GM12872 (cell line): ENCODE data around the gene L3MBTL4.

Experiments
- TF ChIP-seq, protein P1 (sequence below): IDR thresholded peaks from 3 replicates; pipeline ENCODE4 v1.5.1; 2011; ENCODE audit warnings: low read depth, mild to moderate bottlenecking, low read length, moderate library complexity; ENCODE audit not compliant: insufficient read depth

Gene L3MBTL4

DNA sequence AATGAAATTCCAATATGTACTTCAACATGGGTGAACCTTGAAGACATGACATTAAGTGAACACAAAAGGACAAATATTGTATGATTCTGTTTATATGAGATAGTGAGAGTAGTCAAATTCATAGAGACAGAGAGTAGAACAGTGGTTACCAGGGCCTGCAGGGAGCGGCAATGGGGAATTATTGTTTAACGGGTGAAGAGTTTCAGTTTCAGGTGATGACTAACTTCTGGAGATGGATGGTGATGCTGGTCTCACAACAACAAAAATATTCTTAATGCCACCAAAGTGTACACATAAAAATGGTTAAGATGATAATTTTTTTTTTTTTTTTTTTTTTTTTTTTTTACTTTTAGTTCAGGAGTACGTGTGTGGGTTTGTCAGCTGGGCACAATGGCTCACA, 410.0 kb downstream of the L3MBTL4 start:
- TF ChIP-seq, protein P1, sequence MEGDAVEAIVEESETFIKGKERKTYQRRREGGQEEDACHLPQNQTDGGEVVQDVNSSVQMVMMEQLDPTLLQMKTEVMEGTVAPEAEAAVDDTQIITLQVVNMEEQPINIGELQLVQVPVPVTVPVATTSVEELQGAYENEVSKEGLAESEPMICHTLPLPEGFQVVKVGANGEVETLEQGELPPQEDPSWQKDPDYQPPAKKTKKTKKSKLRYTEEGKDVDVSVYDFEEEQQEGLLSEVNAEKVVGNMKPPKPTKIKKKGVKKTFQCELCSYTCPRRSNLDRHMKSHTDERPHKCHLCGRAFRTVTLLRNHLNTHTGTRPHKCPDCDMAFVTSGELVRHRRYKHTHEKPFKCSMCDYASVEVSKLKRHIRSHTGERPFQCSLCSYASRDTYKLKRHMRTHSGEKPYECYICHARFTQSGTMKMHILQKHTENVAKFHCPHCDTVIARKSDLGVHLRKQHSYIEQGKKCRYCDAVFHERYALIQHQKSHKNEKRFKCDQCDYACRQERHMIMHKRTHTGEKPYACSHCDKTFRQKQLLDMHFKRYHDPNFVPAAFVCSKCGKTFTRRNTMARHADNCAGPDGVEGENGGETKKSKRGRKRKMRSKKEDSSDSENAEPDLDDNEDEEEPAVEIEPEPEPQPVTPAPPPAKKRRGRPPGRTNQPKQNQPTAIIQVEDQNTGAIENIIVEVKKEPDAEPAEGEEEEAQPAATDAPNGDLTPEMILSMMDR, result no peak

DNA sequence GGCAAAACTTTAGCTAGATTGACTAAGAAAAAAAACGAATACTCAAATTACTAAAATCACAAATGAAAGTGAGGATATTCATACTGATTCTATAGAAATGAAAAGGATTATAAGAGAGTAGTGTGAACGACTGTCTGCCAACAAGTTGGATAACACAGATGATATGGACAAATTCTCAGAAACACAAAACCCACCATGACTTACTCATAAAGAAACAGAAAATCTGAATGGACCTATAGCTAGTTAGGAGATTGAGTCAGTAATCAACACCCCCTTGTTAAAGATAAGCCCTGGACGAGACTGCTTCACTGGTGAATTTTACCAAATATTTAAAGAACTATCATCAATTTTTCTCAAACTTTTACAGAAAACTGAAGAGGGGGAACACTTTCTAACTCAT, 410.6 kb downstream of the L3MBTL4 start:
- TF ChIP-seq, protein P1, result no peak

DNA sequence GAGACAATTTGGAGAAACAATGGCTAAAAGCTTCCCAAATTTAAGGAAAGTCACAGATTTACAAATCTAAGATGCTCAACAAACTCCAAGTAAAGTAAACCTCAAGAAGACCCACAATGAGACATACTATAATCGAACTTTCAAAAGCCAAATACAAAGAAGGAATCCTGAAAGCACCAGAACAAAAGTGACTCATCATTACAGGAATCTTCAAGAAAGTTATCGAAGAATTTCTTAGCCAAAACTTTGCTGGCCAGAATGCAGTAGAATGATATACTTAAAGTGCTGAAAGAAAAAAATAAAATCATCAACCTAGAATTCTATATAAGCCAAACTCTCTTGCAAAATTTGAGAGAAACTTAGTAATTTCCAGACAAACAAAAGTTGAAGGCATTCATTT, 412.8 kb downstream of the L3MBTL4 start:
- TF ChIP-seq, protein P1, result no peak

DNA sequence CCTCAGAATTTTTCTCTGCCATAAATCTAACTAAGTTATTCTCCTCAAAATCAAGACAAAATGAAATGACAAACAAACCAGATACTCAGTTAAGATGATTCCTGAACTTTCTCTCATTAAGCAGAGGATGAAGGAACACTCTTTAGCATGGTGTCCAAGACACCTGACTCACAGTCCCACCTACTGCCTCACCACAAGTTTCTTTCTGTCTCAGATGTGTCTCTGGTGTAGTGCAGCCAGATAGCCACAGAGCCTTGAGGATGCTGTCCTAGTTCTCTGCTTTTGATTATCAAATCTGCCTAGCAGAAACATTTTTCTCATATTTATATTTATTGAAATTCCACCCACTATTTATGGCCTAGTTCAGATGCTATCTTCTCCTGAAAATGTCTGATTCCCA, 415.8 kb downstream of the L3MBTL4 start:
- TF ChIP-seq, protein P1, result no peak

DNA sequence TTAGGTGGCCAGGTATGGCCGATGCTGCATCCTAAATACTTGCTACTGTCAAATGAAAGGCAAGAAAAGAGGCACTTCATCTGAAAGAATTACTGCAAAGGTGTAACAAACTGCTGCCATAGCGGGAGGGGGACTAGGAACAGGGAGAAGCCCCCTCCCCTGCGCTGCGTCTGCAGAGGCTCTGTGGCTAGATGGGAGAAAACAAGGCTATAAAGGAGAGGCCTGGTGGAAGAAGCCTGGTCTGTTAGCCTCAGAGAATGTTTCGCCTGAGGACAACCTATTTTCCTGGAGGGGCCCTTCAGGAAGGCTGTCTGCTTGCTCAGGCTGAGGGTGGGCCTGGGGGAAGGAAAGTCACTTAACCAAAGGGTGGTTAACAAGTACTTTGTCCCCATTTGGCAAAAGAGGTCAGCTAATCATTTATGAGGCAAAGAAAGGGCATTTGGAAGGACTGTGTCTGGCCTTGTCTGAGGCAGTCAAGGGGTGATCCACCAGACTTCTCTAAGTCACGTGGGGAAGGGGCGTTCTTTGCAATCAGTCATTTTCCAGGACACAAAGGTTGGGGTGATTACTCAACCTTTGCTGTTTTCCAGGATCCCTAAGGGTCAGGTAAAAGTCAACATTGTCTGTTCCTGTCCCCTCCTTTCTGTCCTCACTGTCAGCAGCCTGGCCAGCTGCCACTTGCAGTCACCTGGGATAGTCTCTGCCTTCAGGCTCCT, 416.4 kb downstream of the L3MBTL4 start:
- TF ChIP-seq, protein P1, result no peak

DNA sequence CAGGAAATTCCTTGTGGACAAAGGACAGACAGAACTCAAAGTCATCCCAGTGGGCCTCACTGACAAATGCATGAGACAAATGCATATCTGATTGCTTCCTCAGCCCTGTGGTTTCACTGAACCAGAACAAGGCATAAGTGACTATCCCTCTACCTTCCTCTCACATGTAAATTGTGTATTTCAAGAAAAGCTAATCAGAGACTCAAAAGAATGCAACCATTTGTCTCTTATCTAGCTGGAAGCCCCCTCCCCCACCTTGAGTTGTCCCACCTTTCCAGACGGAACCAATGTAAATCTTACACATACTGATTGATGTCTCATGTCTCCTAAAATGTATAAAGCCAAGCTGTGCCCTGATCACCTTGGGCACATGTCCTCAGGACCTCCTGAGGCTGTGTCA, 417.4 kb downstream of the L3MBTL4 start:
- TF ChIP-seq, protein P1, result no peak

DNA sequence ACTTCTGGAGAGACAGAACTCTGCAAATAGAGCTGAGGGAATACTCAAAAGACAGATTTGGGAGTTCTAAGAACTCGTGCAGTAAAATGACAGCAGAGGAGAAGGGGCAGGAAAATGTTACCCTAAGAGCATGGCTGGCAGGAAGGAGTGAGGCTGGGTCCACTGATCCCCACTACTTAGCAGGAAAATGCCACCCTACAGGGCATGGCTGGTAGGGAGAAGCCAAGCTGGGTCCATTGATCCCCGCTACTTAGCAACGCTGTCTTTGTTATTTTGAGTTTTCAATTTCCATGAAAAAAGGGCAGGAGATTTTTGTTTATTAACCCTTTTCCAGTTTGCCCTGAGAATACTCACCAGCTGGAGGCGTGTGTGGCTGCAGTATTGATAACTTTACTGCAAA, 419.1 kb downstream of the L3MBTL4 start:
- TF ChIP-seq, protein P1, result no peak
